GM23338 (cell line): Measurements from ENCODE around the gene EPHA8. TPM values are rescaled to one million over a fixed set of nuclear protein-coding genes. Genes with fewer than 3 reads are reported as not detected.

ENCODE experiments used
- ATAC-seq: fragments of 200-7000 bp; cut with Tn5 transposase; 3 replicates; pipeline ENCODE4 v1.9.1; 2020
- DNase-seq: peaks from one replicate; pipeline ENCODE4 v3.0.0-alpha.2; 2015; ENCODE audit warnings: low spot score
- H2AFZ ChIP-seq: fragments of 200-600 bp; sonication (generic); 2 replicates; pipeline ENCODE4 v1.8.0; 2016; ENCODE audit warnings: antibody characterized with exemption, mild to moderate bottlenecking, moderate library complexity
- H3F3A ChIP-seq: fragments of 200-600 bp; sonication (generic); replicated peaks from 2 replicates; pipeline ENCODE4 v1.8.0; 2017; ENCODE audit warnings: antibody characterized with exemption, mixed run types, low read depth
- H3K27ac ChIP-seq: fragments of 200-600 bp; sonication (generic); 2 replicates; pipeline ENCODE4 v1.6.1; 2016; ENCODE audit warnings: low read depth
- H3K27me3 ChIP-seq: fragments of 200-600 bp; sonication (generic); 2 replicates; pipeline ENCODE4 v1.8.0; 2016; ENCODE audit warnings: mild to moderate bottlenecking, mixed run types, moderate library complexity; ENCODE audit not compliant: insufficient read depth
- H3K36me3 ChIP-seq: fragments of 200-600 bp; sonication (generic); 2 replicates; pipeline ENCODE4 v1.8.0; 2016; ENCODE audit warnings: mild to moderate bottlenecking; ENCODE audit not compliant: insufficient read depth
- H3K4me1 ChIP-seq: fragments of 200-600 bp; sonication (generic); 2 replicates; pipeline ENCODE4 v1.8.0; 2016; ENCODE audit warnings: mild to moderate bottlenecking, moderate library complexity; ENCODE audit not compliant: insufficient read depth
- H3K4me2 ChIP-seq: fragments of 200-600 bp; sonication (generic); 2 replicates; pipeline ENCODE4 v1.7.1; 2017; ENCODE audit warnings: mixed run types
- H3K4me3 ChIP-seq: fragments of 200-600 bp; sonication (generic); 2 replicates; pipeline ENCODE4 v1.6.1; 2016; ENCODE audit warnings: mixed run types
- H3K79me2 ChIP-seq: fragments of 200-600 bp; sonication (generic); replicated peaks from 2 replicates; pipeline ENCODE4 v1.8.0; 2017; ENCODE audit warnings: mild to moderate bottlenecking; ENCODE audit not compliant: insufficient read depth
- H3K9me2 ChIP-seq: fragments of 200-600 bp; sonication (generic); 2 replicates; pipeline ENCODE4 v1.8.0; 2017; ENCODE audit not compliant: insufficient read depth
- H4K20me1 ChIP-seq: fragments of 200-600 bp; sonication (generic); replicated peaks from 2 replicates; pipeline ENCODE4 v1.8.0; 2017; ENCODE audit warnings: mild to moderate bottlenecking; ENCODE audit not compliant: insufficient read depth
- H3K27ac Mint-ChIP-seq: 2 replicates; pipeline ENCODE4 v1.8.0; 2020; ENCODE audit warnings: inconsistent platforms, mild to moderate bottlenecking, moderate library complexity, mixed read lengths
- H3K27me3 Mint-ChIP-seq: 3 replicates; pipeline ENCODE4 v1.8.0; 2022; ENCODE audit warnings: low read depth, mild to moderate bottlenecking, moderate library complexity, mixed read lengths, inconsistent platforms; ENCODE audit not compliant: insufficient read depth, poor library complexity
- H3K36me3 Mint-ChIP-seq: 3 replicates; pipeline ENCODE4 v1.8.0; 2021; ENCODE audit warnings: low read depth, mild to moderate bottlenecking, inconsistent platforms, moderate library complexity, mixed read lengths
- H3K4me1 Mint-ChIP-seq: 3 replicates; pipeline ENCODE4 v1.8.0; 2020; ENCODE audit warnings: mild to moderate bottlenecking, inconsistent platforms, mixed read lengths
- H3K4me3 Mint-ChIP-seq: 3 replicates; pipeline ENCODE4 v1.8.0; 2021; ENCODE audit warnings: moderate library complexity, mild to moderate bottlenecking, inconsistent platforms, mixed read lengths
- H3K9me3 Mint-ChIP-seq: 3 replicates; pipeline ENCODE4 v1.8.0; 2020; ENCODE audit warnings: moderate library complexity, mild to moderate bottlenecking, inconsistent platforms, mixed read lengths
- CREB1 ChIP-seq: fragments of 250-450 bp; sonication (Bioruptor Pico); IDR thresholded peaks from 2 replicates; pipeline ENCODE4 v1.5.0; 2020; ENCODE audit warnings: low read depth, mild to moderate bottlenecking, moderate library complexity
- EZH2 ChIP-seq: fragments of 200-600 bp; sonication (generic); IDR thresholded peaks from one replicate; pipeline ENCODE4 v1.8.0; 2017; ENCODE audit warnings: antibody characterized with exemption, mild to moderate bottlenecking, low read depth; ENCODE audit not compliant: unreplicated experiment
- JUNB ChIP-seq: IDR thresholded peaks from one replicate; pipeline ENCODE4 v1.6.1; 2016; ENCODE audit warnings: antibody characterized with exemption; ENCODE audit not compliant: unreplicated experiment
- NANOG ChIP-seq: IDR thresholded peaks from 2 replicates; pipeline ENCODE4 v1.6.1; 2016; ENCODE audit warnings: antibody characterized with exemption, borderline replicate concordance
- POLR2AphosphoS5 ChIP-seq: IDR thresholded peaks from 2 replicates; pipeline ENCODE4 v1.6.1; 2016; ENCODE audit warnings: antibody characterized with exemption, low read depth
- REST ChIP-seq: IDR thresholded peaks from one replicate; pipeline ENCODE4 v1.6.1; 2018; ENCODE audit warnings: antibody characterized with exemption; ENCODE audit not compliant: unreplicated experiment
- STAT1 ChIP-seq: IDR thresholded peaks from one replicate; pipeline ENCODE4 v1.6.1; 2016; ENCODE audit warnings: antibody characterized with exemption; ENCODE audit not compliant: unreplicated experiment
- ZNF114 ChIP-seq: fragments of 250-450 bp; sonication (Bioruptor Pico); IDR thresholded peaks from 2 replicates; pipeline ENCODE4 v1.5.0; 2020; ENCODE audit warnings: mild to moderate bottlenecking, moderate library complexity
- ZNF331 ChIP-seq: fragments of 250-450 bp; sonication (Bioruptor Pico); IDR thresholded peaks from 2 replicates; pipeline ENCODE4 v1.5.0; 2020; ENCODE audit warnings: low read depth, mild to moderate bottlenecking, moderate library complexity
- polyA plus RNA-seq: library from polyadenylated mRNA; unstranded; fragments of >200 nt; fragmentation: Nextera tagmentation; extraction: Ambion mirVana; gene quantifications from 2 replicates; pipeline ENCODE4 v1.2.1, GENCODE V29; 2016
- total RNA-seq: library from RNA; depleted of rRNA; stranded (reverse); fragments of >200 nt; shearing (Covaris generic); gene quantifications from 2 replicates; pipeline ENCODE4 v1.2.3, GENCODE V29; 2014
- TF ChIP-seq, protein P1 (sequence below), 2 experiments: fragments of 200-600 bp in 1 of 2; sonication (generic) in 1 of 2; conservative IDR thresholded peaks; 2 replicates each; pipeline versions ENCODE4 v1.5.1 to v1.6.1; 2016 to 2017; ENCODE audit warnings: antibody characterized with exemption in 2 of 2, low read depth in 2 of 2, mild to moderate bottlenecking in 2 of 2, moderate library complexity in 1 of 2
- TF ChIP-seq, protein P2 (sequence below): fragments of 250-450 bp; sonication (Bioruptor Pico); IDR thresholded peaks from 2 replicates; pipeline ENCODE4 v1.5.0; 2020; ENCODE audit warnings: mild to moderate bottlenecking, moderate library complexity

Gene EPHA8
- total and polyA plus RNA-seq, 2 experiments from 2014 or later = 2.3 to 5.0 TPM

GRCh38 chr1:22586356-22587130, 23.3 kb downstream of the EPHA8 start:
- no peak for ATAC-seq
- no peaks in the 10 kb centered on the region for H3K4me1 ChIP-seq
- no peaks in the 10 kb centered on the region for H3K36me3 ChIP-seq
- no peak for DNase-seq
- TF ChIP-seq STAT1 = no peak
- TF ChIP-seq ZNF331 (CRISPR knock-in tag) = no peak
- TF ChIP-seq, protein P1, sequence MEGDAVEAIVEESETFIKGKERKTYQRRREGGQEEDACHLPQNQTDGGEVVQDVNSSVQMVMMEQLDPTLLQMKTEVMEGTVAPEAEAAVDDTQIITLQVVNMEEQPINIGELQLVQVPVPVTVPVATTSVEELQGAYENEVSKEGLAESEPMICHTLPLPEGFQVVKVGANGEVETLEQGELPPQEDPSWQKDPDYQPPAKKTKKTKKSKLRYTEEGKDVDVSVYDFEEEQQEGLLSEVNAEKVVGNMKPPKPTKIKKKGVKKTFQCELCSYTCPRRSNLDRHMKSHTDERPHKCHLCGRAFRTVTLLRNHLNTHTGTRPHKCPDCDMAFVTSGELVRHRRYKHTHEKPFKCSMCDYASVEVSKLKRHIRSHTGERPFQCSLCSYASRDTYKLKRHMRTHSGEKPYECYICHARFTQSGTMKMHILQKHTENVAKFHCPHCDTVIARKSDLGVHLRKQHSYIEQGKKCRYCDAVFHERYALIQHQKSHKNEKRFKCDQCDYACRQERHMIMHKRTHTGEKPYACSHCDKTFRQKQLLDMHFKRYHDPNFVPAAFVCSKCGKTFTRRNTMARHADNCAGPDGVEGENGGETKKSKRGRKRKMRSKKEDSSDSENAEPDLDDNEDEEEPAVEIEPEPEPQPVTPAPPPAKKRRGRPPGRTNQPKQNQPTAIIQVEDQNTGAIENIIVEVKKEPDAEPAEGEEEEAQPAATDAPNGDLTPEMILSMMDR (conservative IDR thresholded peaks at IDR 0.05; ENCODE audit: low read depth in 2 of 2) = no peak
- TF ChIP-seq REST = no peak
- TF ChIP-seq CREB1 (CRISPR knock-in tag) = no peak
- TF ChIP-seq, protein P2, sequence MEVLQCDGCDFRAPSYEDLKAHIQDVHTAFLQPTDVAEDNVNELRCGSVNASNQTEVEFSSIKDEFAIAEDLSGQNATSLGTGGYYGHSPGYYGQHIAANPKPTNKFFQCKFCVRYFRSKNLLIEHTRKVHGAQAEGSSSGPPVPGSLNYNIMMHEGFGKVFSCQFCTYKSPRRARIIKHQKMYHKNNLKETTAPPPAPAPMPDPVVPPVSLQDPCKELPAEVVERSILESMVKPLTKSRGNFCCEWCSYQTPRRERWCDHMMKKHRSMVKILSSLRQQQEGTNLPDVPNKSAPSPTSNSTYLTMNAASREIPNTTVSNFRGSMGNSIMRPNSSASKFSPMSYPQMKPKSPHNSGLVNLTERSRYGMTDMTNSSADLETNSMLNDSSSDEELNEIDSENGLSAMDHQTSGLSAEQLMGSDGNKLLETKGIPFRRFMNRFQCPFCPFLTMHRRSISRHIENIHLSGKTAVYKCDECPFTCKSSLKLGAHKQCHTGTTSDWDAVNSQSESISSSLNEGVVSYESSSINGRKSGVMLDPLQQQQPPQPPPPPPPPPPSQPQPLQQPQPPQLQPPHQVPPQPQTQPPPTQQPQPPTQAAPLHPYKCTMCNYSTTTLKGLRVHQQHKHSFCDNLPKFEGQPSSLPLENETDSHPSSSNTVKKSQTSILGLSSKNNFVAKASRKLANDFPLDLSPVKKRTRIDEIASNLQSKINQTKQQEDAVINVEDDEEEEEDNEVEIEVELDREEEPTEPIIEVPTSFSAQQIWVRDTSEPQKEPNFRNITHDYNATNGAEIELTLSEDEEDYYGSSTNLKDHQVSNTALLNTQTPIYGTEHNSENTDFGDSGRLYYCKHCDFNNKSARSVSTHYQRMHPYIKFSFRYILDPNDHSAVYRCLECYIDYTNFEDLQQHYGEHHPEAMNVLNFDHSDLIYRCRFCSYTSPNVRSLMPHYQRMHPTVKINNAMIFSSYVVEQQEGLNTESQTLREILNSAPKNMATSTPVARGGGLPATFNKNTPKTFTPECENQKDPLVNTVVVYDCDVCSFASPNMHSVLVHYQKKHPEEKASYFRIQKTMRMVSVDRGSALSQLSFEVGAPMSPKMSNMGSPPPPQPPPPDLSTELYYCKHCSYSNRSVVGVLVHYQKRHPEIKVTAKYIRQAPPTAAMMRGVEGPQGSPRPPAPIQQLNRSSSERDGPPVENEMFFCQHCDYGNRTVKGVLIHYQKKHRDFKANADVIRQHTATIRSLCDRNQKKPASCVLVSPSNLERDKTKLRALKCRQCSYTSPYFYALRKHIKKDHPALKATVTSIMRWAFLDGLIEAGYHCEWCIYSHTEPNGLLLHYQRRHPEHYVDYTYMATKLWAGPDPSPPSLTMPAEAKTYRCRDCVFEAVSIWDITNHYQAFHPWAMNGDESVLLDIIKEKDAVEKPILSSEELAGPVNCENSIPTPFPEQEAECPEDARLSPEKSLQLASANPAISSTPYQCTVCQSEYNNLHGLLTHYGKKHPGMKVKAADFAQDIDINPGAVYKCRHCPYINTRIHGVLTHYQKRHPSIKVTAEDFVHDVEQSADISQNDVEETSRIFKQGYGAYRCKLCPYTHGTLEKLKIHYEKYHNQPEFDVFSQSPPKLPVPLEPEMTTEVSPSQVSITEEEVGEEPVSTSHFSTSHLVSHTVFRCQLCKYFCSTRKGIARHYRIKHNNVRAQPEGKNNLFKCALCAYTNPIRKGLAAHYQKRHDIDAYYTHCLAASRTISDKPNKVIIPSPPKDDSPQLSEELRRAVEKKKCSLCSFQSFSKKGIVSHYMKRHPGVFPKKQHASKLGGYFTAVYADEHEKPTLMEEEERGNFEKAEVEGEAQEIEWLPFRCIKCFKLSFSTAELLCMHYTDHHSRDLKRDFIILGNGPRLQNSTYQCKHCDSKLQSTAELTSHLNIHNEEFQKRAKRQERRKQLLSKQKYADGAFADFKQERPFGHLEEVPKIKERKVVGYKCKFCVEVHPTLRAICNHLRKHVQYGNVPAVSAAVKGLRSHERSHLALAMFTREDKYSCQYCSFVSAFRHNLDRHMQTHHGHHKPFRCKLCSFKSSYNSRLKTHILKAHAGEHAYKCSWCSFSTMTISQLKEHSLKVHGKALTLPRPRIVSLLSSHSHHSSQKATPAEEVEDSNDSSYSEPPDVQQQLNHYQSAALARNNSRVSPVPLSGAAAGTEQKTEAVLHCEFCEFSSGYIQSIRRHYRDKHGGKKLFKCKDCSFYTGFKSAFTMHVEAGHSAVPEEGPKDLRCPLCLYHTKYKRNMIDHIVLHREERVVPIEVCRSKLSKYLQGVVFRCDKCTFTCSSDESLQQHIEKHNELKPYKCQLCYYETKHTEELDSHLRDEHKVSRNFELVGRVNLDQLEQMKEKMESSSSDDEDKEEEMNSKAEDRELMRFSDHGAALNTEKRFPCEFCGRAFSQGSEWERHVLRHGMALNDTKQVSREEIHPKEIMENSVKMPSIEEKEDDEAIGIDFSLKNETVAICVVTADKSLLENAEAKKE (CRISPR knock-in tag) = no peak
- TF ChIP-seq JUNB = no peak
- no peak for TF ChIP-seq EZH2
- no peak for TF ChIP-seq NANOG
- no peak for TF ChIP-seq ZNF114 (CRISPR knock-in tag)
- TF ChIP-seq POLR2AphosphoS5 = no peak
- no peaks in the 10 kb centered on the region for H3K4me1 Mint-ChIP-seq
- no peaks in the 10 kb centered on the region for H3K79me2 ChIP-seq
- no peak overlapping the region for H3K4me3 Mint-ChIP-seq
- H4K20me1 ChIP-seq = no peaks in the 10 kb centered on the region
- H3K27ac ChIP-seq = no peak overlapping the region
- H3K9me3 Mint-ChIP-seq = no peaks in the 10 kb centered on the region
- no peaks in the 10 kb centered on the region for H3K9me2 ChIP-seq
- H3K4me3 ChIP-seq = no peak overlapping the region
- no peak overlapping the region for H3K4me2 ChIP-seq
- H3F3A ChIP-seq = no peaks in the 10 kb centered on the region
- no peaks in the 10 kb centered on the region for H3K27me3 ChIP-seq
- H2AFZ ChIP-seq = no peak overlapping the region
- no peaks in the 10 kb centered on the region for H3K36me3 Mint-ChIP-seq
- peaks cover 3% of the 10 kb centered on the region for H3K27me3 Mint-ChIP-seq
- no peak overlapping the region for H3K27ac Mint-ChIP-seq
